Liver (tissue), 9 donors: ENCODE data around the gene PGM5. TPM values are rescaled to one million over a fixed set of nuclear protein-coding genes. Genes with fewer than 3 reads are reported as not detected.

Source experiments
- DNase-seq: peaks from one replicate; pipeline ENCODE4 v3.0.0-alpha.2; 2017; ENCODE audit warnings: low spot score
- H3K27ac ChIP-seq, 2 donors: one replicate each; pipeline ENCODE4 v1.7.0; 2013; ENCODE audit warnings: inconsistent platforms in 2 of 2, low read length in 2 of 2, control low read depth in 1 of 2, low read depth in 1 of 2, mild to moderate bottlenecking in 1 of 2
- H3K27me3 ChIP-seq, 4 donors: one replicate each; pipeline versions ENCODE4 v1.6.1 to v1.7.0; 2013; ENCODE audit warnings: low read length in 3 of 4, inconsistent platforms in 1 of 4, mild to moderate bottlenecking in 1 of 4, moderate library complexity in 1 of 4; ENCODE audit not compliant: control insufficient read depth in 4 of 4, insufficient read depth in 4 of 4
- H3K36me3 ChIP-seq, 4 donors: one replicate each; pipeline versions ENCODE4 v1.6.1 to v1.7.0; 2013; ENCODE audit warnings: low read length in 3 of 4, mild to moderate bottlenecking in 3 of 4, low read depth in 1 of 4, moderate library complexity in 1 of 4; ENCODE audit not compliant: control insufficient read depth in 4 of 4, insufficient read depth in 3 of 4
- H3K4me1 ChIP-seq, 4 donors: one replicate each; pipeline versions ENCODE4 v1.6.1 to v1.7.0; 2013; ENCODE audit warnings: low read length in 3 of 4, mild to moderate bottlenecking in 3 of 4, moderate library complexity in 1 of 4; ENCODE audit not compliant: control insufficient read depth in 4 of 4, insufficient read depth in 4 of 4
- H3K4me3 ChIP-seq, 3 donors: one replicate each; pipeline versions ENCODE4 v1.6.1 to v1.7.0; 2013; ENCODE audit warnings: low read length in 3 of 3, control low read depth in 1 of 3, low read depth in 1 of 3, mild to moderate bottlenecking in 1 of 3
- H3K9ac ChIP-seq, 2 donors: one replicate each; pipeline ENCODE4 v1.7.0; 2013; ENCODE audit warnings: low read length in 2 of 2, mild to moderate bottlenecking in 2 of 2, moderate library complexity in 2 of 2, control low read depth in 1 of 2, low read depth in 1 of 2
- H3K9me3 ChIP-seq, 4 donors: one replicate each; pipeline versions ENCODE4 v1.6.1 to v1.7.0; 2013; ENCODE audit warnings: low read length in 3 of 4; ENCODE audit not compliant: control insufficient read depth in 4 of 4
- ATF3 ChIP-seq: IDR thresholded peaks from 2 replicates; pipeline ENCODE4 v1.6.1; 2016; ENCODE audit warnings: antibody characterized with exemption
- CTCF ChIP-seq: fragments of 150-350 bp; IDR thresholded peaks from 2 replicates; pipeline ENCODE4 v1.5.1; 2017; ENCODE audit warnings: improper control_type of control experiment, low read depth, low read length; ENCODE audit not compliant: missing input control
- EGR1 ChIP-seq, 2 donors: IDR thresholded peaks; 2 replicates each; pipeline ENCODE4 v1.6.1; 2016 to 2018; ENCODE audit warnings: antibody characterized with exemption in 2 of 2, low read depth in 2 of 2
- FOXA2 ChIP-seq: IDR thresholded peaks from 2 replicates; pipeline ENCODE4 v1.6.1; 2016; ENCODE audit warnings: antibody characterized with exemption
- GABPA ChIP-seq, 2 donors: IDR thresholded peaks in 1 of 2; conservative IDR thresholded peaks in 1 of 2; 2 replicates each; pipeline ENCODE4 v1.6.1; 2016; ENCODE audit warnings: antibody characterized with exemption in 2 of 2, mild to moderate bottlenecking in 1 of 2, moderate library complexity in 1 of 2
- HNF4A ChIP-seq, 2 donors: conservative IDR thresholded peaks; 2 replicates each; pipeline ENCODE4 v1.6.1; 2016; ENCODE audit warnings: antibody characterized with exemption in 2 of 2, mild to moderate bottlenecking in 2 of 2
- JUND ChIP-seq, 2 donors: IDR thresholded peaks; 2 replicates each; pipeline ENCODE4 v1.6.1; 2016; ENCODE audit warnings: antibody characterized with exemption in 2 of 2
- MAX ChIP-seq: IDR thresholded peaks from 2 replicates; pipeline ENCODE4 v1.6.1; 2016; ENCODE audit warnings: antibody characterized with exemption
- NR2F2 ChIP-seq: IDR thresholded peaks from 2 replicates; pipeline ENCODE4 v1.6.1; 2016; ENCODE audit warnings: antibody characterized with exemption
- REST ChIP-seq: IDR thresholded peaks from 2 replicates; pipeline ENCODE4 v1.6.1; 2016; ENCODE audit warnings: antibody characterized with exemption, mild to moderate bottlenecking
- RXRA ChIP-seq, 2 donors: IDR thresholded peaks; 2 replicates each; pipeline ENCODE4 v1.6.1; 2017 to 2018; ENCODE audit warnings: antibody characterized with exemption in 2 of 2, mild to moderate bottlenecking in 1 of 2
- SP1 ChIP-seq: IDR thresholded peaks from 2 replicates; pipeline ENCODE4 v1.6.1; 2018; ENCODE audit warnings: antibody characterized with exemption, mild to moderate bottlenecking
- TAF1 ChIP-seq: conservative IDR thresholded peaks from 2 replicates; pipeline ENCODE4 v1.6.1; 2016; ENCODE audit warnings: antibody characterized with exemption, mild to moderate bottlenecking
- YY1 ChIP-seq: IDR thresholded peaks from 2 replicates; pipeline ENCODE4 v1.6.1; 2016; ENCODE audit warnings: antibody characterized with exemption, mild to moderate bottlenecking
- ZBTB33 ChIP-seq: IDR thresholded peaks from 2 replicates; pipeline ENCODE4 v1.6.1; 2016; ENCODE audit warnings: antibody characterized with exemption
- WGBS: extraction: QIAGEN DNeasy Blood & Tissue Kit; methylation state at CpG from one replicate; pipeline ENCODE4 v1.1.7; 2013; 5-methylcytosine and 5-hydroxymethylcytosine counted together
- polyA plus RNA-seq, 2 donors: library from polyadenylated mRNA; stranded (reverse) in 1 of 2; unstranded in 1 of 2; fragments of 200-250 nt in 1 of 2; fragments of >200 nt in 1 of 2; fragmentation: Nextera tagmentation in 1 of 2; extraction: Ambion mirVana in 1 of 2; gene quantifications; one replicate each; pipeline versions ENCODE4 v1.2.1 to v1.2.3, GENCODE V29; 2013 to 2015
- total RNA-seq, 2 donors: library from RNA; depleted of rRNA; stranded (reverse); fragments of >200 nt; gene quantifications; one replicate each; pipeline ENCODE4 v1.2.3, GENCODE V29; 2014
- donor health status: healthy.
- donor health status: healthy.
- donor health status: healthy.
- donor health status: healthy.
- donor health status: healthy.

PGM5 gene
- total and polyA plus RNA-seq, 4 donors: 0.63 to 8.5 (median 2.2) TPM

- H3K4me1 ChIP-seq: no peaks in the 10 kb centered on the region
- H3K9me3 ChIP-seq: no peaks in the 10 kb centered on the region
- H3K9ac ChIP-seq: no peak overlapping the region
- 53% methylated on average over 4 of the region's 4 CpGs for WGBS
- H3K27me3 ChIP-seq: no peaks in the 10 kb centered on the region
- TF ChIP-seq TAF1: no peak
- TF ChIP-seq EGR1 (IDR thresholded peaks at IDR 0.05; ENCODE audit: low read depth in 2 of 2): no peak
- no peak for TF ChIP-seq RXRA (IDR thresholded peaks at IDR 0.05)
- TF ChIP-seq REST: no peak
- no peak for TF ChIP-seq YY1
- no peaks in the 10 kb centered on the region for H3K36me3 ChIP-seq
- DNase-seq: no peak
- no peak overlapping the region for H3K27ac ChIP-seq
- no peak overlapping the region for H3K4me3 ChIP-seq
These were observed 194.8 kb downstream of the PGM5 start for GRCh38 chr9:68551191-68551590.

- no peak overlapping the region for H3K4me3 ChIP-seq
- TF ChIP-seq YY1 (no peak), MAX (no peak), CTCF (no peak), JUND (IDR thresholded peaks at IDR 0.05) (no peak), FOXA2 (no peak), NR2F2 (no peak), GABPA (IDR thresholded peaks at IDR 0.05 in 1 of 2, conservative IDR thresholded peaks at IDR 0.05 in 1 of 2) (no peak), SP1 (no peak), TAF1 (no peak), EGR1 (IDR thresholded peaks at IDR 0.05; ENCODE audit: low read depth in 2 of 2) (no peak), HNF4A (conservative IDR thresholded peaks at IDR 0.05) (no peak), ATF3 (no peak), REST (no peak), ZBTB33 (no peak)
- no peak for DNase-seq
- H3K27ac ChIP-seq: no peak overlapping the region
- no peak overlapping the region for H3K9ac ChIP-seq
- H3K36me3 ChIP-seq: no peaks in the 10 kb centered on the region
- no peaks in the 10 kb centered on the region for H3K4me1 ChIP-seq
- H3K9me3 ChIP-seq: no peaks in the 10 kb centered on the region
- no peaks in the 10 kb centered on the region for H3K27me3 ChIP-seq
- WGBS: 72% methylated on average over 3 of the region's 3 CpGs
These were observed 196.5 kb downstream of the PGM5 start for GRCh38 chr9:68552700-68553476.
